Body of pancreas (tissue), 4 donors: ENCODE measurements around the gene TRIM37. TPM values are rescaled to one million over a fixed set of nuclear protein-coding genes. Genes with fewer than 3 reads are reported as not detected.

ENCODE experiments used
- ATAC-seq: fragments of 150-250 bp; one replicate; pipeline ENCODE4 v1.9.1; 2016
- DNase-seq, 4 donors: peaks; one replicate each; pipeline ENCODE4 v3.0.0-alpha.2; 2019
- H3K27ac ChIP-seq, 4 donors: fragments of 200-600 bp; sonication (generic); 1 replicate in 3 of 4; 2 replicates in 1 of 4; pipeline versions ENCODE4 v1.5.1 to v1.6.1; 2016 to 2019; ENCODE audit warnings: mild to moderate bottlenecking in 1 of 4, mixed read lengths in 1 of 4, moderate library complexity in 1 of 4
- H3K27me3 ChIP-seq, 2 donors: fragments of 200-600 bp; sonication (generic); one replicate each; pipeline ENCODE4 v1.6.0; 2016; ENCODE audit warnings: mild to moderate bottlenecking in 1 of 2
- H3K36me3 ChIP-seq, 2 donors: fragments of 200-600 bp; sonication (generic); replicated peaks in 1 of 2; 2 replicates each; pipeline ENCODE4 v1.5.1; 2016; ENCODE audit warnings: low read depth in 2 of 2; ENCODE audit not compliant: insufficient read depth in 1 of 2
- H3K4me1 ChIP-seq: fragments of 200-600 bp; sonication (generic); one replicate; pipeline ENCODE4 v1.6.0; 2016
- H3K4me3 ChIP-seq, 2 donors: fragments of 200-600 bp; sonication (generic); 1 replicate in 1 of 2; 2 replicates in 1 of 2; pipeline ENCODE4 v1.5.1; 2016 to 2019
- H3K9me3 ChIP-seq, 3 donors: fragments of 200-600 bp; sonication (generic); 1 replicate in 2 of 3; 2 replicates in 1 of 3; pipeline ENCODE4 v1.5.1; 2016
- POLR2A ChIP-seq, 3 donors: fragments of 450-650 bp; IDR thresholded peaks; one replicate each; pipeline ENCODE4 v1.6.1; 2016; ENCODE audit warnings: antibody characterized with exemption in 3 of 3, mild to moderate bottlenecking in 2 of 3
- WGBS, 2 donors: methylation state at CpG; one replicate each; pipeline ENCODE4 v1.1.5; 2017; 5-methylcytosine and 5-hydroxymethylcytosine counted together
- intact Hi-C: fragments of 100-400 bp; cut with DNase I; formaldehyde crosslinking; loops from one replicate; pipeline ENCODE4 v1.15.1; 2023
- total RNA-seq, 2 donors: library from RNA; depleted of rRNA; stranded (reverse); fragments of >200 nt; gene quantifications; one replicate each; pipeline ENCODE4 v1.1.0, GENCODE V29; 2016
- TF ChIP-seq, protein P1 (sequence below), 7 experiments: fragments of 450-650 bp in 4 of 7; fragments of 200-600 bp in 3 of 7; sonication (generic) in 3 of 7; IDR thresholded peaks; one replicate each; pipeline ENCODE4 v1.5.1; 2016 to 2019; ENCODE audit warnings: antibody characterized with exemption in 7 of 7

TRIM37 gene
- total RNA-seq, 2 donors from 2014 or later = 11.7 to 12.2 TPM

GRCh38 chr17:59073972-59074371, 32.7 kb downstream of the TRIM37 start:
- DNase-seq (no peak), ATAC-seq (no peak)
- H3K36me3 ChIP-seq = peaks cover 0 to 8% of the 10 kb centered on the region in 2 donors
- no peak for TF ChIP-seq POLR2A (IDR thresholded peaks at IDR 0.05)
- TF ChIP-seq, protein P1, sequence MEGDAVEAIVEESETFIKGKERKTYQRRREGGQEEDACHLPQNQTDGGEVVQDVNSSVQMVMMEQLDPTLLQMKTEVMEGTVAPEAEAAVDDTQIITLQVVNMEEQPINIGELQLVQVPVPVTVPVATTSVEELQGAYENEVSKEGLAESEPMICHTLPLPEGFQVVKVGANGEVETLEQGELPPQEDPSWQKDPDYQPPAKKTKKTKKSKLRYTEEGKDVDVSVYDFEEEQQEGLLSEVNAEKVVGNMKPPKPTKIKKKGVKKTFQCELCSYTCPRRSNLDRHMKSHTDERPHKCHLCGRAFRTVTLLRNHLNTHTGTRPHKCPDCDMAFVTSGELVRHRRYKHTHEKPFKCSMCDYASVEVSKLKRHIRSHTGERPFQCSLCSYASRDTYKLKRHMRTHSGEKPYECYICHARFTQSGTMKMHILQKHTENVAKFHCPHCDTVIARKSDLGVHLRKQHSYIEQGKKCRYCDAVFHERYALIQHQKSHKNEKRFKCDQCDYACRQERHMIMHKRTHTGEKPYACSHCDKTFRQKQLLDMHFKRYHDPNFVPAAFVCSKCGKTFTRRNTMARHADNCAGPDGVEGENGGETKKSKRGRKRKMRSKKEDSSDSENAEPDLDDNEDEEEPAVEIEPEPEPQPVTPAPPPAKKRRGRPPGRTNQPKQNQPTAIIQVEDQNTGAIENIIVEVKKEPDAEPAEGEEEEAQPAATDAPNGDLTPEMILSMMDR (IDR thresholded peaks at IDR 0.05) = no peak
- intact Hi-C loops = no loop called here
- no peak overlapping the region for H3K4me3 ChIP-seq
- H3K27me3 ChIP-seq = no peaks in the 10 kb centered on the region
- H3K27ac ChIP-seq = no peak overlapping the region
- no peaks in the 10 kb centered on the region for H3K4me1 ChIP-seq
- 97 to 100% methylated on average over 1 of the region's 1 CpG for WGBS, 2 donors
- no peaks in the 10 kb centered on the region for H3K9me3 ChIP-seq

DNA sequence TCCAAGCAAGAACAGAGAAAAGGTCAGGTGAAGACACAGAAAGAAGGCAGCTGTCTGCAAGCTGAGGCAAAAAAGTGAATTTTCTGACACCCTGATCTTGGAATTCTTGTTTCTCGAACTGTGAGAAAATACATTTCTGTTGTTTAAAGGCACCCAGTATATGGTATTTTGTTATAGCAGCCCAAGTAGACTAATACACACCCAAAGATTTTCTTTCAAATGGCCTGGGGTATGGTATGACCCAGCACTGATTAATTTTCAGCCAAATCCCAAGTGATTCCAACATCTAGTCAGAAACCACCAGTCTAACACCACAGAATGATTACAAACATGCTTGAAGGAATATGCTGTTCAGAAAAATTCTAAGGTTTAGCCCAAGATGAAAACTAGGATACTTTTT, 36.8 kb downstream of the TRIM37 start:
- intact Hi-C loops = no loop called here
- 90 to 95% methylated on average over 1 of the region's 1 CpG for WGBS, 2 donors
- no peaks in the 10 kb centered on the region for H3K27me3 ChIP-seq
- no peaks in the 10 kb centered on the region for H3K4me1 ChIP-seq
- H3K4me3 ChIP-seq = no peak overlapping the region
- TF ChIP-seq, protein P1 (IDR thresholded peaks at IDR 0.05) = no peak
- no peak for TF ChIP-seq POLR2A (IDR thresholded peaks at IDR 0.05)
- peaks cover 0 to 4% of the 10 kb centered on the region in 2 donors for H3K36me3 ChIP-seq
- H3K9me3 ChIP-seq = no peaks in the 10 kb centered on the region
- no peak overlapping the region for H3K27ac ChIP-seq
- DNase-seq (no peak), ATAC-seq (no peak)

- Histone ChIP-seq H3K27me3 (no peaks in the 10 kb centered on the region), H3K4me3 (no peak overlapping the region), H3K36me3 (no peaks in the 10 kb centered on the region), H3K4me1 (no peaks in the 10 kb centered on the region), H3K9me3 (no peaks in the 10 kb centered on the region), H3K27ac (no peak overlapping the region)
- 93 to 96% methylated on average over 6 of the region's 6 CpGs for WGBS, 2 donors
- no peak for DNase-seq
- no peak for ATAC-seq
- TF ChIP-seq POLR2A (IDR thresholded peaks at IDR 0.05) = no peak
- TF ChIP-seq, protein P1 (IDR thresholded peaks at IDR 0.05) = no peak
- intact Hi-C loops = no loop called here
Measured at GRCh38 chr17:59067756-59068155, 38.9 kb downstream of the TRIM37 start.

DNA sequence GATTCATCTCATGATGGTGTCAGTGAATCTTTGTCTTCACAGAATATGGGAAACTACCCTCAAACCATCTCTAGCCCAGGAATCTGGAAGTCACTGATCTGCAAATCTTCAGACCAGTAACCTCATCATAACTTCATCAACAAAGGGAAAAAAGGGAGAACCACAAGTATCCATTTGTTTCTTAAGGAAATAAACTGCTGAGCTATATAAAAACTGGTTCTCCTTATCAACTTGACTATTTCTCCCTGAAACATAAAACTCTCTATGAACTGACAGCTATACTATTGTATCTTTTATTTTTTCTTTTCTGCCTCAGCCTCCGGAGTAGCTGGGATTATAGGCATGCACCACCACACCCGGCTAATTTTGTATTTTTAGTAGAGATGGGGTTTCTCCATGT, 39.3 kb downstream of the TRIM37 start:
- DNase-seq (no peak), ATAC-seq (no peak)
- Histone ChIP-seq H3K27me3 (no peaks in the 10 kb centered on the region), H3K36me3 (no peaks in the 10 kb centered on the region), H3K9me3 (no peaks in the 10 kb centered on the region), H3K27ac (no peak overlapping the region), H3K4me1 (no peaks in the 10 kb centered on the region), H3K4me3 (no peak overlapping the region)
- intact Hi-C loops = no loop called here
- TF ChIP-seq, protein P1 (IDR thresholded peaks at IDR 0.05) = no peak
- no peak for TF ChIP-seq POLR2A (IDR thresholded peaks at IDR 0.05)
- WGBS, 2 donors = 92 to 100% methylated on average over 2 of the region's 2 CpGs

DNA sequence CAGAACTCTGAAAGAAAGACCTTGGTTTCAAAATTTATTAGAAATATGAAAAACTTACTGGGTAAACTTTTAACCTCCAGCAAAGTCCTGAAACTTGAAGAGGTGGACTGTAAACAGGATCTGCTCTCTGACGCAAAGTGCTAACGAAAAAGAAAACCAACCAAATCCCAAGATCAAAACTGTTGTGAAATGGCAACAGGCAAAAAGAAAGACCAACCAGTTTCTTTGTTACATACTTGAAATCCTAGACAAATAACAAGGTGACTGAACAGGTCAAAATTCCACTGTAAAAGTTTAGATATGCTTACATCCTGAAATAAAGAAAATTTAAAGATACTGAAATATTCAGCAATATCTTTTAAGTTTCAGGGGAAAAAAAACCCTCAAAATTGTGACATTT, 44.2 kb downstream of the TRIM37 start:
- Histone ChIP-seq H3K27ac (no peak overlapping the region), H3K4me1 (no peaks in the 10 kb centered on the region), H3K9me3 (no peaks in the 10 kb centered on the region), H3K27me3 (no peaks in the 10 kb centered on the region), H3K36me3 (peaks cover 0 to 1% of the 10 kb centered on the region in 2 donors), H3K4me3 (no peak overlapping the region)
- 92 to 98% methylated on average over 2 of the region's 2 CpGs for WGBS, 2 donors
- DNase-seq (no peak), ATAC-seq (no peak)
- TF ChIP-seq POLR2A (IDR thresholded peaks at IDR 0.05) = no peak
- TF ChIP-seq, protein P1 (IDR thresholded peaks at IDR 0.05) = no peak
- intact Hi-C loops = no loop called here
